Measurements from ENCODE around the gene RHOJ.

DNA sequence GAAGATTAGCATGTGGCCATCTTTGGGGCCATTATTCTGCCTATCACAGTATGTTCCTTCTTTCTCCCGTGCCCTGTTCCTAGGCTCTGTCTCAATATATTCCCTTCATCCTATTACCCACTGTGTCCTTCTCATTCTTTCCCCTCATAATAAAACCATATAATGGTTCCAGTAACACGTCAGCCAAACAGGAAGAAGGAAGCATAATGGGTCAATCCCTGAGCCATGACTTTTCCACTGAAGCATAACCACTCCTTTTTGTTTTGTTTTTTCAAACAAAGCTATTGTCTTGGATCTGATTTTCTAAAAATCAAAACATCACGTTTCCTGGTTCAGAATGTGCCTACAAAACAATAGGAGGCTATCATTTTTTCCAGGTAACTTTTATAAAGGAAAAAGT is 21.3 kb upstream of the RHOJ start:
- TF ChIP-seq, protein P1, sequence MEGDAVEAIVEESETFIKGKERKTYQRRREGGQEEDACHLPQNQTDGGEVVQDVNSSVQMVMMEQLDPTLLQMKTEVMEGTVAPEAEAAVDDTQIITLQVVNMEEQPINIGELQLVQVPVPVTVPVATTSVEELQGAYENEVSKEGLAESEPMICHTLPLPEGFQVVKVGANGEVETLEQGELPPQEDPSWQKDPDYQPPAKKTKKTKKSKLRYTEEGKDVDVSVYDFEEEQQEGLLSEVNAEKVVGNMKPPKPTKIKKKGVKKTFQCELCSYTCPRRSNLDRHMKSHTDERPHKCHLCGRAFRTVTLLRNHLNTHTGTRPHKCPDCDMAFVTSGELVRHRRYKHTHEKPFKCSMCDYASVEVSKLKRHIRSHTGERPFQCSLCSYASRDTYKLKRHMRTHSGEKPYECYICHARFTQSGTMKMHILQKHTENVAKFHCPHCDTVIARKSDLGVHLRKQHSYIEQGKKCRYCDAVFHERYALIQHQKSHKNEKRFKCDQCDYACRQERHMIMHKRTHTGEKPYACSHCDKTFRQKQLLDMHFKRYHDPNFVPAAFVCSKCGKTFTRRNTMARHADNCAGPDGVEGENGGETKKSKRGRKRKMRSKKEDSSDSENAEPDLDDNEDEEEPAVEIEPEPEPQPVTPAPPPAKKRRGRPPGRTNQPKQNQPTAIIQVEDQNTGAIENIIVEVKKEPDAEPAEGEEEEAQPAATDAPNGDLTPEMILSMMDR (IDR thresholded peaks at IDR 0.05; ENCODE audit: low read depth, low read length), result no peak
- no peak for TF ChIP-seq POLR2A (IDR thresholded peaks at IDR 0.05; ENCODE audit: extremely low read depth, insufficient read length)
- TF ChIP-seq, protein P2, sequence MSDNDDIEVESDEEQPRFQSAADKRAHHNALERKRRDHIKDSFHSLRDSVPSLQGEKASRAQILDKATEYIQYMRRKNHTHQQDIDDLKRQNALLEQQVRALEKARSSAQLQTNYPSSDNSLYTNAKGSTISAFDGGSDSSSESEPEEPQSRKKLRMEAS (IDR thresholded peaks at IDR 0.05; ENCODE audit: low read depth, low read length), result no peak
